K562 (cell line): ENCODE data around the gene ZPR1. TPM values are rescaled to one million over a fixed set of nuclear protein-coding genes. Genes with fewer than 3 reads are reported as not detected.

Source experiments
- ATAC-seq: fragments of 200-7000 bp; cut with Tn5 transposase; 3 replicates; pipeline ENCODE4 v1.9.1; 2020; ENCODE audit warnings: moderate library complexity
- BruUV-seq: library from RNA; stranded (reverse); fragments of 400-500 nt; replicated peaks from 2 replicates; lab custom pipeline; 2021; lab: Mats Ljungman, UMichigan
- CTCF ChIA-PET: fragments of 300-600 bp; formaldehyde crosslinking; extraction: SDS; loops from one replicate; lab custom pipeline; 2021; ENCODE audit warnings: low intra/inter-chr PET ratio; lab: Yijun Ruan, JAX
- POLR2A ChIA-PET: fragments of 300-600, 350-650 bp; sonication (Branson Sonifier 250); formaldehyde crosslinking; extraction: SDS; loops from one replicate; lab custom pipeline; 2021; ENCODE audit warnings: antibody characterized with exemption, inconsistent platforms; lab: Yijun Ruan, JAX
- DNase-seq, 4 experiments: peaks; one replicate each; pipeline versions ENCODE4 v3.0.0 to v3.0.0-alpha.2; 2011 to 2018; ENCODE audit warnings: low spot score in 3 of 4, mixed read lengths in 3 of 4; ENCODE audit errors: extremely low read depth in 1 of 4
- FAIRE-seq: peaks from 2 replicates; lab custom pipeline; 2011; peaks lifted over from hg19 to GRCh38; lab: Jason Lieb, UNC
- H2AFZ ChIP-seq: 2 replicates; pipeline ENCODE4 v1.6.0; 2011; ENCODE audit warnings: low read depth, low read length, control low read depth, inconsistent platforms
- H3K27ac ChIP-seq: fragments of 200-600 bp; 3 replicates; pipeline ENCODE4 v1.8.0; 2011; ENCODE audit warnings: low read depth, mild to moderate bottlenecking, control low read depth, inconsistent platforms, low read length, moderate library complexity, mixed read lengths; ENCODE audit errors: extremely low read depth
- H3K27me3 ChIP-seq, 2 experiments: fragments of 300-600 bp in 1 of 2; 2 replicates in 1 of 2; 3 replicates in 1 of 2; pipeline versions ENCODE4 v1.6.0 to v1.8.0; 2011; ENCODE audit warnings: inconsistent platforms in 2 of 2, low read length in 2 of 2, mild to moderate bottlenecking in 1 of 2, mixed read lengths in 1 of 2, moderate library complexity in 1 of 2; ENCODE audit not compliant: control insufficient read depth in 2 of 2, insufficient read depth in 2 of 2
- H3K36me3 ChIP-seq: fragments of 300-600 bp; 3 replicates; pipeline ENCODE4 v1.8.0; 2011; ENCODE audit warnings: mild to moderate bottlenecking, low read length, inconsistent platforms; ENCODE audit not compliant: control insufficient read depth, insufficient read depth
- H3K4me1 ChIP-seq, 2 experiments: fragments of 200-600 bp in 1 of 2; replicated peaks in 1 of 2; 2 replicates in 1 of 2; 3 replicates in 1 of 2; pipeline versions ENCODE4 v1.5.1 to v1.8.0; 2011; ENCODE audit warnings: inconsistent platforms in 2 of 2, low read length in 2 of 2, mild to moderate bottlenecking in 1 of 2, mixed read lengths in 1 of 2, moderate library complexity in 1 of 2; ENCODE audit not compliant: control insufficient read depth in 2 of 2, insufficient read depth in 2 of 2
- H3K4me2 ChIP-seq: 2 replicates; pipeline ENCODE4 v1.6.1; 2011; ENCODE audit warnings: low read length, control low read depth, inconsistent platforms, mixed read lengths; ENCODE audit not compliant: insufficient read depth
- H3K4me3 ChIP-seq: fragments of 200-600 bp; sonication (generic), shearing (Covaris generic); 2 replicates; pipeline ENCODE4 v1.5.1; 2016; ENCODE audit warnings: control low read depth, inconsistent platforms
- H3K79me2 ChIP-seq: fragments of 200-600 bp; 3 replicates; pipeline ENCODE4 v1.8.0; 2011; ENCODE audit warnings: low read length, inconsistent platforms; ENCODE audit not compliant: control insufficient read depth, insufficient read depth
- H3K9ac ChIP-seq, 2 experiments: 2 replicates each; pipeline versions ENCODE4 v1.6.0 to v1.6.1; 2011; ENCODE audit warnings: low read depth in 2 of 2, low read length in 2 of 2, control low read depth in 1 of 2, inconsistent platforms in 1 of 2, mild to moderate bottlenecking in 1 of 2, mixed read lengths in 1 of 2; ENCODE audit not compliant: insufficient read depth in 1 of 2
- H3K9me1 ChIP-seq: one replicate; pipeline ENCODE4 v1.6.0; 2011; ENCODE audit warnings: inconsistent platforms, mild to moderate bottlenecking, low read length, moderate library complexity; ENCODE audit not compliant: control insufficient read depth, insufficient read depth
- H3K9me3 ChIP-seq: replicated peaks from 2 replicates; pipeline ENCODE4 v1.5.1; 2011; ENCODE audit warnings: low read depth, low read length, inconsistent platforms; ENCODE audit not compliant: control insufficient read depth, insufficient read depth
- H4K20me1 ChIP-seq: replicated peaks from 2 replicates; pipeline ENCODE4 v1.6.1; 2011; ENCODE audit warnings: low read length, inconsistent platforms, mixed read lengths; ENCODE audit not compliant: control insufficient read depth, insufficient read depth
- GTF2E2 ChIP-seq: fragments of 200-800 bp; sonication (Bioruptor generic); IDR thresholded peaks from 2 replicates; pipeline ENCODE4 v1.6.1; 2016; ENCODE audit warnings: missing genetic modification characterization, missing compliant biosample characterization
- HES1 ChIP-seq: fragments of 450-650 bp; IDR thresholded peaks from 2 replicates; pipeline ENCODE4 v1.6.1; 2016; ENCODE audit warnings: low read depth, mild to moderate bottlenecking, moderate library complexity
- L3MBTL2 ChIP-seq: fragments of 450-650 bp; IDR thresholded peaks from 2 replicates; pipeline ENCODE4 v1.6.1; 2016; ENCODE audit warnings: mild to moderate bottlenecking, moderate library complexity
- MAFG ChIP-seq: fragments of 450-650 bp; conservative IDR thresholded peaks from 2 replicates; pipeline ENCODE4 v1.6.1; 2016; ENCODE audit warnings: missing genetic modification characterization, missing compliant biosample characterization
- NCOA1 ChIP-seq: fragments of 450-650 bp; IDR thresholded peaks from 2 replicates; pipeline ENCODE4 v1.6.1; 2016; ENCODE audit warnings: low read depth
- RB1 ChIP-seq: fragments of 450-650 bp; IDR thresholded peaks from 2 replicates; pipeline ENCODE4 v1.6.1; 2017; ENCODE audit warnings: low read depth, mild to moderate bottlenecking
- SAP30 ChIP-seq: fragments of 200-600 bp; sonication (generic); IDR thresholded peaks from 2 replicates; pipeline ENCODE4 v1.6.1; 2012; ENCODE audit warnings: borderline replicate concordance, low read depth, mild to moderate bottlenecking, moderate library complexity, low read length, control low read depth, inconsistent platforms; ENCODE audit not compliant: insufficient read depth, poor library complexity, severe bottlenecking
- SRF ChIP-seq, 2 experiments: fragments of 250-450, 450-650 bp in 1 of 2; sonication (Bioruptor Pico) in 1 of 2; sonication (generic) in 1 of 2; formaldehyde crosslinking; IDR thresholded peaks; 2 replicates each; pipeline versions ENCODE4 v1.5.0 to v1.5.1; 2020 to 2022; ENCODE audit warnings: mild to moderate bottlenecking in 1 of 2, missing genetic modification reagents in 1 of 2
- TAL1 ChIP-seq: fragments of 450-650 bp; IDR thresholded peaks from 2 replicates; pipeline ENCODE4 v1.6.1; 2016; ENCODE audit warnings: mild to moderate bottlenecking
- TOE1 ChIP-seq, 2 experiments: fragments of 450-650 bp in 1 of 2; sonication (generic) in 1 of 2; formaldehyde crosslinking in 1 of 2; IDR thresholded peaks; 2 replicates each; pipeline versions ENCODE4 v1.7.1 to v1.8.0; 2016 to 2022; ENCODE audit warnings: borderline replicate concordance in 2 of 2, mild to moderate bottlenecking in 2 of 2, antibody characterized with exemption in 1 of 2, inconsistent platforms in 1 of 2, low read depth in 1 of 2, missing genetic modification reagents in 1 of 2, moderate library complexity in 1 of 2
- ZBTB5 ChIP-seq: fragments of 450-650 bp; IDR thresholded peaks from 2 replicates; pipeline ENCODE4 v1.6.1; 2017; ENCODE audit warnings: antibody characterized with exemption
- ZNF449 ChIP-seq: fragments of 250-450 bp; sonication (Bioruptor Pico); IDR thresholded peaks from 2 replicates; pipeline ENCODE4 v1.8.0; 2022; ENCODE audit warnings: moderate library complexity, mild to moderate bottlenecking, inconsistent platforms
- ZNF668 ChIP-seq: fragments of 250-450 bp; sonication (Bioruptor Pico); IDR thresholded peaks from 2 replicates; pipeline ENCODE4 v1.8.0; 2022; ENCODE audit warnings: mild to moderate bottlenecking, inconsistent platforms
- WGBS: fragments of 100-300 bp; shearing (Covaris generic); methylation state at CpG from one replicate; pipeline ENCODE4 v1.1.6; 2016; ENCODE audit warnings: low coverage, mixed read lengths; ENCODE audit not compliant: insufficient coverage; ENCODE audit errors: missing lambda C conversion rate; 5-methylcytosine and 5-hydroxymethylcytosine counted together
- in situ Hi-C: fragments of 300-500 bp; cut with MboI; formaldehyde crosslinking; loops from 4 replicates; pipeline ENCODE4 v1.15.0; 2018; ENCODE audit warnings: inconsistent platforms, mixed read lengths
- intact Hi-C: fragments of 100-400 bp; cut with micrococcal nuclease; formaldehyde crosslinking; loops from 2 replicates; pipeline ENCODE4 v1.14.2; 2022
- polyA plus RNA-seq, 8 experiments: library from polyadenylated mRNA; depleted of rRNA in 4 of 8; stranded (reverse) in 5 of 8; unstranded in 3 of 8; fragments of >200 nt; fragmentation: Nextera tagmentation in 2 of 8; fragmentation: Illumina TruSeq in 1 of 8; extraction: Ambion mirVana in 2 of 8; extraction: Trizol in 1 of 8; gene quantifications; 2 replicates each; pipeline versions ENCODE4 v1.2.1 to v1.2.3, GENCODE V29; 2011 to 2014; ENCODE audit warnings: inconsistent platforms in 1 of 8, missing spikeins in 1 of 8
- total RNA-seq, 7 experiments: library from RNA; depleted of rRNA in 6 of 7; stranded (reverse); fragments of >200 nt in 6 of 7; fragmentation: Illumina TruSeq in 2 of 7; extraction: Trizol in 2 of 7; gene quantifications; 2 replicates each; pipeline versions ENCODE4 v1.2.1 to v1.2.3, GENCODE V29; 2011 to 2021; ENCODE audit warnings: low replicate concordance in 1 of 7

The ZPR1 gene
- total and polyA plus RNA-seq, 9 of the 15 experiments (the other 6 are each of a cell fraction or from before 2014, with no cell fraction given), result 13.0 to 120 (median 83.8) TPM

GRCh38 chr11:116773203-116774097 is 14.4 kb downstream of the ZPR1 start (continued):
- TF ChIP-seq L3MBTL2 (peak; percentile 54), MAFG (tag) (no peak), HES1 (peak; percentile 59; the same call in 1 of the 2 replicates)

GRCh38 chr11:116772443-116773202 is 15.2 kb downstream of the ZPR1 start, which contains the start of gene BUD13:
Gene BUD13, minus strand, starts transcription at chr11:116772987. Its CDS starts 23 bp downstream, at chr11:116772964.
- Histone ChIP-seq H3K4me2 (peak within 1 kb of the TSS; percentile 99), H2AFZ (peak within 1 kb of the TSS; percentile 98), H3K36me3 (peaks cover 38% of the 10 kb centered on the region), H4K20me1 (peaks cover 5% of the 10 kb centered on the region; the same call in 1 of the 2 replicates), H3K9me3 (no peaks in the 10 kb centered on the region), H3K9ac (peak within 1 kb of the TSS; percentile 75 to 98), H3K27me3 (no peaks in the 10 kb centered on the region), H3K4me1 (peaks cover 14 to 35% of the 10 kb centered on the region in 2 experiments; a peak in 4 of 5 replicates), H3K79me2 (peaks cover 22% of the 10 kb centered on the region), H3K27ac (peak within 1 kb of the TSS; percentile 88), H3K9me1 (peaks cover 6% of the 10 kb centered on the region), H3K4me3 (peak within 1 kb of the TSS; percentile 96)
- DNase-seq (peak; percentile 89 to 93 (median 91)), FAIRE-seq (peak; percentile 56), ATAC-seq (peak; percentile 90)
- CTCF ChIA-PET, result no interaction called here
- 1% methylated on average over 54 of the region's 73 CpGs for WGBS
- intact Hi-C loops, result no loop called here
- POLR2A ChIA-PET, result interaction anchor here (0.7 to 1.5 kb wide), 6 partner anchors 12 to 818 kb away, joined by 3 to 5 read pairs (median 3); no protein-coding TSS in a partner anchor
- no TSS peak for BruUV-seq
- in situ Hi-C loops, result no loop called here
- TF ChIP-seq TOE1 (IDR thresholded peaks at IDR 0.05; ENCODE audit: borderline replicate concordance) (peak; percentile 92), TOE1 (CRISPR knock-in tag; IDR thresholded peaks at IDR 0.05; ENCODE audit: borderline replicate concordance, low read depth) (no peak), RB1 (peak; percentile 90), NCOA1 (no peak), SRF (CRISPR knock-in tag; IDR thresholded peaks at IDR 0.05) (peak in 1 of 2 experiments; percentile 27; a peak in 1 of 4 replicates), ZBTB5 (no peak), GTF2E2 (tag) (no peak), SAP30 (peak; percentile 80), TAL1 (no peak), ZNF449 (CRISPR knock-in tag) (no peak), ZNF668 (no peak)
